A549 treated with ZK216348 at 1 μM for 4 hours (cell line): ENCODE data around the gene NETO1. TPM values are rescaled to one million over a fixed set of nuclear protein-coding genes. Genes with fewer than 3 reads are reported as not detected.

Source experiments
- total RNA-seq: library from RNA; stranded (reverse); fragments of 200-300 nt; extraction: Qiagen RNA extraction; gene quantifications from 5 replicates; pipeline ENCODE4 v1.2.3, GENCODE V29; 2022; ENCODE audit warnings: low read depth

The NETO1 gene, protein sequence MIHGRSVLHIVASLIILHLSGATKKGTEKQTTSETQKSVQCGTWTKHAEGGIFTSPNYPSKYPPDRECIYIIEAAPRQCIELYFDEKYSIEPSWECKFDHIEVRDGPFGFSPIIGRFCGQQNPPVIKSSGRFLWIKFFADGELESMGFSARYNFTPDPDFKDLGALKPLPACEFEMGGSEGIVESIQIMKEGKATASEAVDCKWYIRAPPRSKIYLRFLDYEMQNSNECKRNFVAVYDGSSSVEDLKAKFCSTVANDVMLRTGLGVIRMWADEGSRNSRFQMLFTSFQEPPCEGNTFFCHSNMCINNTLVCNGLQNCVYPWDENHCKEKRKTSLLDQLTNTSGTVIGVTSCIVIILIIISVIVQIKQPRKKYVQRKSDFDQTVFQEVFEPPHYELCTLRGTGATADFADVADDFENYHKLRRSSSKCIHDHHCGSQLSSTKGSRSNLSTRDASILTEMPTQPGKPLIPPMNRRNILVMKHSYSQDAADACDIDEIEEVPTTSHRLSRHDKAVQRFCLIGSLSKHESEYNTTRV
- not detected in 5 replicates for total RNA-seq

DNA sequence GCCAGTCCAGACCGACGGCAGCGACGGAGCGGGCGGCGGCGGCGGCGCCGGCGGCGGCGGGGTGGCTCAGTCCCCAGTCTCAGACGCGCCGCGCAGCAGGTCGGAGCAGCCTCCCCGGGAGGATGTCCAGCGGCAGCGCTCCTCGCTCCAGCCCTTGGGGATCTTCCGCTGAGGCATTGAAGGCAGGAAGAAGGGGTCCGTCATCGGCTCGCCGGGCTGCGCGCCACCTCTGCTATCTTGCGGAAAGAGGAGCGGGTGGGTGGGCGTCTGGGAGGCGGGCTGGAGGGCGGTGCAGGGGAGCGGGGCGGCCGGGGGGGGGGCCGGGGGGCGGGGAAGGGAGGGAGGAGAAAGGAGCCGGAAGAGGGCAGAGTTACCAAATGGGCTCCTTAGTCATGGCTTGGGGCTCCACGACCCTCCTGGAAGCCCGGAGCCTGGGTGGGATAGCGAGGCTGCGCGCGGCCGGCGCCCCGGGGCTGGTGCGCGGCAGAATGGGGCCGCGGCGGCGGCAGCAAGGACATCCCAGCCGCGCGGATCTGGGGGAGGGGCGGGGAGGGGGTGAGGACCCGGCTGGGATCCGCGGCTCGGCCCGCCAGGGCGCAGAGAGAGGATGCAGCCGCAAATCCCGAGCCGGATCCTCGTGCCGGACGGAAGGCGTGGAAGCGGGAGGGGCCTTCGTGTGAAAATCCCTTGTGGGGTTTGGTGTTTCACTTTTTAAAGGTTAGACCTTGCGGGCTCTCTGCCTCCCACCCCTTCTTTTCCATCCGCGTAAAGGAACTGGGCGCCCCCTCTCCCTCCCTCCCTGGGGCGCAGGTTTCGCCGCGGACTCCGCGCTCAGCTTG lies at the start of gene NETO1:
TSS of gene NETO1 (minus strand) at position 242 of the 839 bp plus-strand sequence. CDS start 696 bp downstream, outside the sequence.

